Measurements from ENCODE around the gene SDR39U1.

The SDR39U1 gene

DNA sequence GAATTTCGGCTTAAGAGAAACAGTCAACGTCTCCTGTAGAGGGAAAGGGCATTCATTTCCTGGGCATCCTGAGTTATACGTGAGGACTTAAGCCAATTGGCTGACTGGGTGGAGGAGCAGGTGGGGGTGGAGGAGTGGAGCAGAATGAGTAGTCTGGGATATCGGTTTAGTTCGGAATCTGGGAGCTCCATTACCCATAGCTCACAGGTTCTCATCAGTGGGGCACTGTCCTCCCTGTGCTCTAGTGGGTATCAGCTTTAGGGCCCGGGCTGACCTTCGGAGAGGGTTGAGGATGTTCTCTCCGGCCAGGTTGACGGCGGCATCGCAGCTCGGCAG lies 704 bp downstream of the SDR39U1 start:
- no peak for DNase-seq

DNA sequence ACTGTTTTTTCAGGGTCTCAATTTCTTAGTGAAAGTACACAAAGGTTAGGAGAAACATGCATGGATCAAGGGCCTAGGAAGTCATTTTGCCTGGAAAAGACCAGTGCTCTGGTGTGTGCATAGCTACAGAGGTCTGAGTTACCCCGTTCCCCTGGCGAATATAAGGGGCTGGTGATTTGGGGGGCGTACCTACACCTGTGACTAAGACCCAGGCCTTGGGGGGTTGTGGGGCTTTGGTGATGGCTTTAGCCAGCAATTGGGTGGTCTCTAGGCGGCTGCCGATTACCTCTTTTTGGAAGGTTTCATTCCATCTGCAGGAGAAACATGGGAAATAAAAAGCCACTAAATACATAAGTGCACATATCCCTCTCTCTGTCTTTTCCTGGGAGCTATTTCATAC lies 1.1 kb downstream of the SDR39U1 start:
- no peak for DNase-seq

DNA sequence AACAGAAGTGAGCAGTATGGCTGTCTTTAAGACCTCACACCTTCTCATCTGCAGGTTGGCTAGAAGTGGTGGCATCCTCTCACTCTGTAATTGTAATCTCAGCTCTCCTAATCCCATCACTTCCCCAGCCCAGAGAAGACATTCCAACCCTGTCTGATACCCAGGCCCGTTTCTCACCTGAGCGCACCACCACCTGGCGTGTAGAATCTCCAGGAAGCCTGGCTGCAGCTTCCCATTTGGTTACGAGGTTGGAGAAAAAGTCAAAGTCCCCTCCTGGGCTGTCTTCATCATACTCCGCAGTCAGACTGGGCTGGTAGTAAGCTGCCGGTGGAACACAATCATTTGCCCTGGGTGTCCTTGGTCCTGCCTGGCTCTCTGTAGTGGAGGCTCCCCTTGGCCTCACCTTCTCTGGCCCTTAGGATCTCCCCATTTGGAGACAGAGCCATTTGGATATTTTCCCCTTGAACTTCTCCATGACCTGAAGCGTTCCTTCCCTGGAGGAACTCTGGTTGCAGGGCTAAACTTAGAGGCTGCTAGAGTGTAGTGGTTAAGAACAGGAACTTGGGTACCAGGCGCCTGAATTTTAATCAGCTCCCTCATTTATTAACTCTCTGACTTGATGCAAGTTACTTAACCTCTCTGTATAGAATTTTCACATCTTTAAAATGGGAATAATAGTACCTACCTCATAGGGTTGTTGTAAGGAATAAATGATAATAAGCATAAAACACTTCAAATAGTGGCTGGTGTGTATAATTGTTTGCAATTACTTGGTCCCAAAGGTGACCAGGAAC lies 1.8 kb downstream of the SDR39U1 start:
- no peak for DNase-seq

DNA sequence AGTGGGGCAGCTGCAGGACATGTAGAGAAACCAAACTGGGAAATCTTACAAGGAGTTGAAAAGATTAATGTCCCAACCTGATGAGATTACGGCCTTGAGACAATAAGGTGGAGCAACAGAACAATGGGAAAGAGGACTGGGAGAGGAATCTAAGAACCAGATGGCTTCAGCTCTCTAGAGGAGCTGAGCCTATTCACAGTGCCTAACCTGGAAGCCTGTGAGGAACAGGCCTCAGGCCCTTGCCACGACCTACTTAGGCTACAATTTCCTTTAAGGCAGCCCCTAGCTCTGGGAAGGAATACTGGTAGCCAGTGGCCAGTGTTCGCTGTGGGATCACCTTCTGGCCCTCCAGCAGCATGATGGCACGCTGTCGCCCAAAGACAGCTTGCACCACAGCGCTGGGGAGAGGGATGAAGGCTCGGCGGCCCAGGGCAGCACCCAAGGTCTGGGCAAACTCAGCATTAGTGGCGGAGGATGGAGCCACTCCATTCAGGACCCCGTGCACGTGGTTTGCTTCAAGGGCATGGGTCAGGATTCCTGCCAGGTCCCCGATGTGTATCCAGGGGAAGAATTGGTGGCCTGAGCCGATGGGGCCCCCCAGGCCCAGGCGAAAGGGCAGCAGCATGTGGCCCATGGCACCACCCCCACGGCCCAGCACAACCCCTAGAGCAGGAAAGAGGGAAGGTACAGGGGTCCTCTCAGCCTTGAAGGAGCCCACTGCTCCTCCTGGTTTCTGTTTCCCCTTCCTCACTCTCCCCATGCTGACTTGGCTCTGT lies 2.6 kb downstream of the SDR39U1 start:
- no peak for DNase-seq

DNA sequence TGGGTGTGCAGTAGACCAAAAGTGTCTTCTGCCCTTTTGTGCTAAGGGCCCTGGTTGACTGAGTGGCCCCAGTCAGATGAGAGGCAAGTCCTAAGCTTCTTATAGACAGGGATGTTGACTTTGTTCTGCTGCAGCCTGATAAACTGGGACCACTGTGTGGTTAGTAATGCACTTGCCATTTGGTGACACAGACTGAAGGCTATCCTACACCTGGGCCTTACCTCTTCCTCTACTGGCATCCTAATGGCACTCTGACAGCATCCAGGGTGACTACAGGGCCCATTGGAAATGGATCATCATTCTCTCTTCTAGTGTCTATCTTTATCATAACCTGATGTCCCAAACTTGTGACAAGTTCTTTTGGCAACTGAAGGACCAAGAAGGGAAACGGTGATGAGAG lies 3.3 kb downstream of the SDR39U1 start:
- no peak for DNase-seq

DNA sequence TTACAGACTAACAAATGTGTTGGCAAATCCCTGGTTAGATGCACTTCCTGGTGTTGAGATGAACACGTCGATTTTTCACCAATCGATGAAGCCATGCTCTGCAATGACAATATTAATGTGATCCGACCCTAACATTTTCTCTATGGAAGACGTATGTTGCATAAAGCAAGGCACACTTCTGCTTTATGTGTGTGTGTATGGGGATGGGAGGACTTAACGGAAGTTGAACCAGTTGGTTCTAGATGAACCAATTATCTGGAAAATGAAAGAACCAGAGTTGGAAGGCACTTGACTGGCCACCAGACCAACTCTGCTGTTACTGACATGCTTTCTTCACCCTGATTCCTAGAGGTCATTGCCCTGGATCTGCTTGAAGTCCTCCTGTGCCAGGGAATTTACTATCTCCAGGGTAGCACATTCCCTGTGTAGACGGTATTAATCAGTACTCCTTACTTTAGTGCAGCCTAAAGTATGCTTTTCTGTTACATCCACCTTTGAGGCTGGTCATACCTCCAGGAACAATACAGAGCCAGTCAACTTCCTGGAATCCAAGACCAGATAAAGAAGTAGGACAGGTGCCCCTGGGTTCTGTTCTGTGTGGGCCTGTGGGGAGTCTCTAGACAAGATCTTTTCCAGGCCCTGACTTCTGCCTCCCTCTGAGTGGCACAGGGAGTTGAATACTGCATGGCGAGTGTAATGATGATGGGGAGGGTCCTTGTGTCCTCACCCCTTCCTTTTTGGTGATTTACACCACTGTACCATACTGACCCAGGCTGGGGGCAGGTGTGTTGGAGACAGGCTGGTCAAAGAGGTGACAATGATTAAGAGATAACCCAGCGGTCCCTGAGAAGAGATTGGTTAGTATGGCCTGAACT lies 4.1 kb downstream of the SDR39U1 start:
- DNase-seq: no peak

DNA sequence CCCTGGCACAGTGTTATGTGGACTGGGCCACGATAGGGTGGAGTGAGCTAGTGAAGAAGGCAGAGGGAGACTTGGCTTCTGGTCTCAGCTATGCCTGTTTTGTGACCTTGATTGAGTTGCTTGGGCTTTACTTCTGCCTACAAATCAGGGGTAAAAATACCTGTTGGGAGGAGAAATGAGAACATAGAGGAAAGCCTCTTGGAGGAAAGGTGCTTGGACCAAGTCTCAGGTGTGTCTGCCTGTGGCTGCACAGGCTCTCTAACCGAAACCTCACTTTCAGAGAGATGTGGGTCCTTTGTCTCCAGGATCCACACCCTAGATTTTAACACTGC lies 4.9 kb downstream of the SDR39U1 start:
- DNase-seq: no peak

DNA sequence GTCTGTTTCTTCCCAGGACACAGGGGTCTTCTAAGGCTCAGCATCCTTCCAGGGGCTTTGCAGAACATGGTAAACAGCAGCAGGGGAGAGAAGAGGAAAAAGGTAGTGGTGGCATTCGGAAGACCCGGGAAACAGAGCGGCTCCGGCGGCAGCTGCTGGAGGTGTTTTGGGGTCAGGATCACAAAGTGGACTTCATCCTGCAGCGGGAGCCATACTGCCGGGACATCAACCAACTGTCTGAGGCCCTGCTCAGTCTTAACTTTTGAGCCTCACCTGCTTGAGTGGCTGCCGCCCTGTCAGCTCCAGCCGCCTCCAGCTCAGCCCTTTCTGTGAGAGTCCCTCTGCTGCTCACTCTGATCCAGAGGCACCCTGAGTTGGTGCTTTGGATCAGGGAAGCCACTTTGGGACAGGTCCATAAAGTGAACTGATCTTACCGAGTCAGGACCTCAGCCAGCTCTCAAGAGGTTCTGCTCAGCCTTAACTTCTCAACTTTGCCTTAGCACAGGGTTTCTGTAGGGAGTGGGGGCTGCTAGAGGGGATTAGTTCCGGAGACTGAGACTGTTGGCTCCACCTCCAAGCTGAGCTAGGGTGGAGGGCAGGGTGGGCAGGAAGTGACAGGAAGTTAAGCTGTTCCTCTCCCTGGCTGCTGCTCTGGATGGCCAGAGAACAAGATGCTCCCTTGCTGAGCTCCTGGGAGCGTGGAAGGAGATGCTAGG lies 5.4 kb downstream of the SDR39U1 start:
- no peak for DNase-seq

DNA sequence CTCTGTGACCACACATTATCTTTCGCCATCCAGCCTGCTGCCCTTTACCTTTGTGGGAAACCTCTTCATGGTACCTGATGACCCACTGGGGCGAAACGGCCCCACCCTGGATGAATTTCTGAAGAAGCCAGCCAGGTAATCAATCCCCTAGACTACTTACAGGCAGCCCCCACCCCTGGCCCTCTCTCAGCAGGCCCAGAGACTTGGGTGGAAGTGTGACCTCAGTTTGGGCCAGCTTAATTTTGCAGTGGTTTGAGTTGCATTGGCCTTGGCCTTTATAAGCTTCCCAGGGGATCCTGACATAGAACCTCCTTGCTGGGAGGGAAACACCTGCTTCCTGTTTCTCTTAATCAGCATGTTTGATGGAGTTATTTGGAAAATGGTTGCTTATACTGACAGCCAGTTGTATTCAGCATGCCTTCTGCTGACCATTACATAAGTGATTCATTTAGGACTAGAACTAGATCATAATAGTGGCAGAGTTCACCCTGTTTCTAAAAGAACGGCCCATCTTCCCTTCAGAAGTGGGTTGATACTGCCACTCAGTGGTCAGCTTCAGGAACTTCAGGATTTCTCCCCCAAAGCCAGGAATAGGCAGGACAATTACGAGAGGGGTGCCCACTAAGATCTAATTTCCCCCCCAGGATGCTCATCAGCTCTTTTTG lies 6.1 kb downstream of the SDR39U1 start:
- DNase-seq: peak; percentile 73

DNA sequence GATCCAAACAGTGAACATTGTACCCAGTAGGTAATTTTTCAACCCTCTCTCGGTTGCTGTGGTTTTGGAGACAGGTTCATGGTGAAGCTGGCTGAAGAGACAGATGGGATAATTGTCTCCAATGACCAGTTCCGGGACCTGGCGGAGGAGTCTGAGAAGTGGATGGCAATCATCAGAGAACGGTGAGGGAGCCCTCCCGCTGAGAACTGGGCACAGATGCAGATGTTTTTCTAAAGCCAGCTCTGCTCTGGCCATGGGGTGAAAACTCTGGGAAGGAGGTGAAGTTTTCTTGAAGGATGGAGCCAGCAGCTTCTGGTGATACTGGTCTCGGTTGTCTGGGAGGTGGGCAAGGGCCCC lies 6.6 kb downstream of the SDR39U1 start:
- DNase-seq: no peak

DNA sequence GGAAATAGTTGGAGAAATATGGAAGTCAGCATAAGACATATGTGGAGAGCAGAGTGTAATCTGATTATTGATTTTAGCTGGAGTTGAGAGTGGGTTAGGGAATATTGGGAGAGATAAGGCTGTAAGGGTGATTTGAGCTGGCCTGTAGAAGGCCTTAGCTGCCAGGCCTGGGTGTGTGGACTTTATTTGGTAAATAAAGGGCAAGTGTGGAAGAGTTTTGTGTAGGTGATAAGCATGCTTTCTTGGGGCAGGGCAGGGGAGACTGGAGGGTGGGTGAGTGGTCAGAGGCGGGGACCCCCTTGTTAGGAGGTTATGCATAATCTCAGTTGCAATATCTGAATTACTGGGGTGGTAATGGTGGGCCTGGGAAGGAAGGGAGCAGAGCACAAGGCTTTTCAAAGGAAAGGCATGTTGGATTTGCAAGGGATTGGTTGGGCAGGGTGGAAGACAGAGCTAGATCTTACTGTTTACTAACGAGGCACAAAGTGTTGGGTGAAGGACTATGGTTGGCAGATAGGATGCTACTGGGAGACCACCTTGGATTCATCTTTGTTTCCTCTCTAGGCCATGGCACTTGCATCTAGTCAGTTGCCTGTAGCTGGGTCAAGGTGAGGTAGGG lies 7.3 kb downstream of the SDR39U1 start:
- no peak for DNase-seq

DNA sequence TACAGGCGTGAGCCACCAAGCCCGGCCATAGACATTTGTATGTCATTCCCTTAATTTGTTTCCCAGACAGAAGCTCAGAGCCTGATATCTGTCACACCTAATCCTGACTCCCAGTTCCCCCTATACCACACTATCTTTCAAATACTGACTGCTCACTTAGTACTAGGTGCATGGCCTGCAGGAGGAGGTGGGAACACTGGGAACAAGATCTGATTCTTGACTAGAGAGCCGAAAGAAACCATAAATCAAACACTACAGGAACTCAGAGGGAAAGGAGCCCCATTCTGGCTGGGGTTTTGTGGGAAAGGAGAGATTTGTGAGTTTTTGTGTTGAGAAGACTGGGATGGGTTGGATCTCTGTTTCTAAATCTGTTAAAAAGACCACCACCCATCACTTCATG lies 7.9 kb downstream of the SDR39U1 start:
- no peak for DNase-seq

DNA sequence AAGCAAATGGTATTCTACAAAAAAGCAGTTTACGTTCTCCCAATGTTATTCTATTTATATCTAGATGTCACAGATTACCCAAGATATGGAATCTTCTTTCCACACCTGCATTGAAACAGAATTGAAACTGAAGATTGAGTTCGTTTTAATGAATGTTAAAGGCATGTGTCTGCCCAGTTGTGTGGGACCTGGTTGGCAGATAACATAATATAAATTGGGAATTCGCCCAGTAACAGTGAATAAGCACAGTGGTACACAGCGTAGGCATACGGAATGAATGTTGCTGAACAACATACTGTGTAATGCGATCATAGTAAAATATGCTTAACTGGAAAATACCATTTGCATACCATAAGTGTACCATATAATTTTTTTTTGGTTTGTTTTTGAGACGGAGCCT lies 8.5 kb downstream of the SDR39U1 start:
- DNase-seq: no peak

DNA sequence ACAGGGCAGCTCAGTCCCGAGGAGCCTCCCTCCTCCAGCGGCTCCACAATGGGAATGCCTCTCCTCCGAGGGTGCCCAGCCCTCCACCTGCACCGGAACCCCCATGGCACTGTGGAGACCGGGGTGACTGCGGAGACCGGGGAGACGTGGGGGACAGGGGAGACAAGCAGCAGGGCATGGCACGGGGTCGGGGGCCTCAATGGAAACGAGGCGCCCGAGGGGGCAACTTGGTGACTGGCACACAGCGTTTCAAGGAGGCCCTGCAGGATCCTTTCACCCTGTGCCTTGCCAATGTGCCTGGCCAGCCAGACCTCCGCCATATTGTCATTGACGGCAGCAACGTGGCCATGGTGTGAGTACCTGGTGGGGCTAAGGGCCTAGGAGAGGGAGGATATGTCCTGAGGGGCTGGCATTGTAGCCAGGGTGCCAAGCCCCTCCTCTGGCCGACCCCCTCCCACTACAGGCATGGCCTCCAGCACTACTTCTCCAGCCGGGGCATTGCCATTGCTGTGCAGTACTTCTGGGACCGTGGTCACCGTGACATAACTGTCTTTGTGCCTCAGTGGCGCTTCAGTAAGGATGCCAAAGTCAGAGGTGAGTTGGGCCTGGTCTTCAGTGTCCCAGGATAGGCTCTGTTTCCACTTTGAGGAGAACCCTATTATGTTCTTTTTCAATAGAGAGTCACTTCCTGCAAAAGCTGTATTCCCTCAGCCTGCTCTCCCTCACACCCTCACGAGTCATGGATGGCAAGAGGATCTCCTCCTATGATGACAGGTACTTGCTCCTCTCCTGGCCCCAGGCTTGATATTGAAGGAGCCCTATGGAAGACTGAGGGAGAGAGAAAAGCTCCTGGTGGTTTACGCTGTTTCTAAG lies 10.1 kb downstream of the SDR39U1 start:
- no peak for DNase-seq

DNA sequence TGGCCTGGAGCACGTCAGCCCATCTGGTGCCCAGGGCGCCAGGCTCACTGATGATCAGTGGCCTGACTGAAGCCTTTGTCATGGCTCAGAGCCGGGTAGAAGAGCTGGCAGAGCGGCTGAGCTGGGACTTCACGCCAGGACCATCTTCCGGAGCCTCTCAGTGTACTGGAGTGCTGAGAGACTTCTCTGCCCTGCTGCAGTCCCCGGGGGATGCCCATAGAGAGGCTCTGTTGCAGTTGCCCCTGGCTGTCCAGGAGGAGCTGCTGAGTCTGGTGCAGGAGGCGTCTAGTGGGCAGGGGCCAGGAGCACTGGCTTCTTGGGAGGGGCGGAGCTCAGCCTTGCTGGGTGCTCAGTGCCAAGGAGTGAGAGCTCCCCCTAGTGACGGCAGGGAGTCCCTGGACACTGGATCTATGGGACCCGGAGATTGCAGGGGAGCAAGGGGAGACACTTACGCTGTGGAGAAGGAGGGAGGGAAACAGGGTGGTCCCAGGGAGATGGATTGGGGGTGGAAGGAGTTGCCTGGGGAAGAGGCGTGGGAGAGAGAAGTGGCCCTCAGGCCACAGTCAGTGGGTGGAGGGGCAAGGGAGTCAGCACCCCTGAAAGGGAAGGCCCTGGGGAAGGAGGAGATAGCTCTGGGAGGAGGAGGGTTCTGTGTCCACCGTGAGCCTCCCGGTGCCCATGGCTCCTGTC lies 10.9 kb downstream of the SDR39U1 start:
- DNase-seq: peak; percentile 94

DNA sequence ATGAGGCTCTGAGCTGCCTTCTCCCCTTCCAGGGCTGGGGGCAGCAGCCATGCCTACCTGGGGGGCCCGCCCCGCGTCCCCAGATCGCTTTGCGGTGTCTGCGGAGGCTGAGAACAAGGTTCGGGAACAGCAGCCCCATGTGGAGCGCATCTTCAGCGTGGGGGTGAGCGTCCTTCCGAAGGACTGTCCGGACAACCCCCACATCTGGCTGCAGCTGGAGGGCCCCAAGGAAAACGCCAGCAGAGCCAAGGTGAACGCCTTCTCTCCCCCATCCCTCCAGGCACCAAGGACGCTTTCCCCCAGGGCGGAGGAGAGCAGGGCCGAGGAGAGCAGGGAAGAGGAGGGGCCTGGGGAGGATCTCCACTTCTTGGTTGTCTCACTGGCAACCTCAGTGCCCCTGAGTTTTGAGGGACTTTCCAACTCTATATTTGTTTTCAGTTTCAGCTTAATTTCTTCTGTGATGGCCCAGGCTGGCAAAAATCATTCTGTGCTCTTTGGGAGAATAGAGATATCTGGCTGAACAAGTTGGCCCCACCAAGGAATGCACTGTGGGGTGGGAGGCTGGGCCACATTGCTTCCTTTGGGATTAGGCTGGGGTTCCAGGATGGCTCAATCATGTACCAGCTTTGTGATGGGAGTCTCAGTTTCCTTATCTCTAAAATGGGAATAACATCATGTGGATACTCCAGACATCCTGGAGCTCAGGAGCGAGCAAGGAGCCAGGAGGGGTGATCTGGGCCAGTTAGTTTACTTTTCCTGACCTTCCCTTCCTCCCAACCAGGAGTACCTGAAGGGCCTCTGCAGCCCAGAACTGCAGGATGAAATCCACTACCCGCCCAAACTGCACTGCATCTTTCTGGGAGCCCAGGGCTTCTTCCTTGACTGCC lies 11.7 kb downstream of the SDR39U1 start:
- DNase-seq: peak; percentile 62

DNA sequence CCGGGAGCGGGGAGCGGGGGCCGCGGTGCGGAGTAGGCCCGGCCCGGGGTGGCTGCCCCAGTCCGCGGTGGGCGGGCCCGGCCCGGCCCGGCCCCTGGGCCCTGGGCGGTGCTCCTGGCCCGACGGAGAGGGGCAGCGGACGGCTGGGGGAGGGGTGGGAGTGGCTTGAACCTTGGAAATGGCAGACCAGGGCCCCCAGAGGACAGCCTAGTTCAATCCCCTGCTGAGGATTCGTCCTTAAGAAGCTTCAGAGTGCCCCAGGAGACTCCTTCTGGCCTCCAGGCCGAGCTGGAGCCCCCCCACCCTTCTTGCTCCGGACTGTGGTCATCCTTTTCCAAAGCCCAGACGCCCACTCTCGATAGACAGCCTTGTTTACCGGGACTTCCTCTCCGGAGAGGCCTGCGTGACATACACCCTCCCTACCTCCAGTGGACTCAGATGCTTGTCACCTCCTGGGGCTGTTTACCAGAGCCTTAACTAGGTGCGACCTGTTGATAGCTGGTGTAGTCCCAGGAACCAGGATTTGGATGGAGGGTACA lies 12.4 kb downstream of the SDR39U1 start:
- peak; percentile 89 for DNase-seq

DNA sequence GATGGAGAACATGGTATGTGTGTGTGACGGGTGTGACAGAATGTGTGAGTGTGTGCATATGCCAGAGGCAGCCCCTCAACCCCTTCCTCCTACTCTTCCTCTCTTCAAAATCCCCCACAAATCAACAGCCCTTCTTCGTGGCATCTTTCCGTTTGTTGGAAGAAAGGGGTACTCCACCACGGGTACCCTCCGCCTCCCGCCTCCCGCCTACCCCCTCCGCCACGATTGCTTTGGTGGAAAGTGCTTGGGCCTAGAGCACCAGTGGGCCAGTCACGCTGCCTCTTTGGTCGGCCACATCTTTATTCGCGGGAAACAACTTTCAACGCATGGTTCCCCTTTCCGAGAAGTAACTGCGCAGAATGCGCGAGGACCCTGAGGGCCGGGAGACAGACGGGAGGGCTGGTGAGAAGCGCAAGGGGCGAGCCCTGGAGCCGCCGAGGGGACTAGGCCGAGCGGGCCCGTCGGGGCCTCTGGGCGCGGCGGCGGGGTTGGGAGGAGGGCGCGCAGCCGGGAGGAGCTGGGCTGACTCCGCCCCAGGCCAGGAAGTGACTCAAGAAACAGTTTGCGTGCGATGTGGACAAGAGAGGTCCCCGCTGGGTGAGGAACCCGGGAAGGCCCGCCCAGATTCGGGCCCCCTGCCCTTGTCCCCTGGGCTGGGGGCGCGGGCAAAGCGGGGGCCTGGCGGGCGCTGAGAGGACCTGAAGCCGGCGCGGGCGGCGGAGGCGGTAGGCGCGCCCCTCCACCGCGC lies 13.0 kb downstream of the SDR39U1 start, which contains the start of the genes CBLN3 and KHNYN:
Gene CBLN3, minus strand, starts transcription at position 274 of the 748 bp plus-strand sequence. CDS start 614 bp downstream, outside the sequence.
Gene KHNYN, plus strand, starts transcription at position 560 of the 748 bp plus-strand sequence. CDS start 777 bp downstream, outside the sequence.
- DNase-seq: peak; percentile 96
